Measurements from ENCODE around the gene BAZ2B.
"Not testable (repeated sequence)": the region's sequence is repeated elsewhere in the genome, so short reads cannot be mapped to it uniquely, and the experiment has no call there.

The BAZ2B gene

DNA sequence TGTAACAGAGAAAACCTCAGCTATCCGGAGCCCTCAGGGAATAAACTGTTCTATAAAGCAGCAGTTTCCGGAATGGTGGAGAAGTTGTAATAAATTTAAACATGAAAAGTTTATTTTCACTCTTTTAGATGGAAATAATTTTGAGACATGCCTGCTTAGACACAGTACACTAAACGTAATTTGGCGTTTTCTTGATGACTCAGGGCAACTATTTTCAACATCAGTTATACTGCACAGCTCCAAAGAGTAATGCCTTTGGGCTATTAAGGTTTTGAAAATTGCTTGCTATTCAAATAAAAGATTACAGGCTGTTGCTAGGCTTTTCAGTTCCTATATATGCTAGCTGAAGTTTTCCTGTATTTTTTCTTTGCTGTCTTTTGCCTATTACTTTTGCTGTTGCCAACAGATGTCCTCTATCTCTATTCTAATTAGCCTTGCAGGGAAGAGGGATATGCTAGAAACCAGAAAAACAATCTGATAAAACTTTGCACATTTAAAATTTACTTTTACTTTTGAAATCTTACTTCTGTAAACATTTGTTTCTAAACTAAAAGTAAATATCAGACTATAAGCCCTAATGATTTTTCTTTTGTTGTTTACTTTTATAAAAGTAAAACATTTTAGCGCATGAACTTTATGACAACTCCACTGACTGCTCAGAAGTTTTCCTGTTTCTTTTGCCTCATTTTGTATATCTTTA is 216.5 kb downstream of the BAZ2B start:
- no peak for DNase-seq

DNA sequence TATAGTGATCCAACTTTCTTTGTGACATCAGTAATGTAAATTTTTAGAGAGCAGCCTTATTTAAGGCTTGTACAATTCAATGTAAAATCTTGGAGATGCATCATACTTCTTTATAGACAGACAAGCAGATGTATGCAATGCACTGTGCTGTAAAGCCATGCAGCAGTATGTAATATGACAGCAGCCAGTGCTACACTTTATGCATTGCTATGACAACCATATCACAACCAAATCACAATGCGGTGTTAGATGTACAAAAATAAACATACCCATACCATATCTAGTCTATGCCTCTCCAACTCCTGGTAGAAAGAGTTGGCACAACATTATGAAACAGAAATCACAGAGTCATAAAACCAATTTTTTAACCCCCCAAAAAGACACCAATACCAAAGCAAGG is 219.5 kb downstream of the BAZ2B start:
- peak; percentile 31 for DNase-seq

DNA sequence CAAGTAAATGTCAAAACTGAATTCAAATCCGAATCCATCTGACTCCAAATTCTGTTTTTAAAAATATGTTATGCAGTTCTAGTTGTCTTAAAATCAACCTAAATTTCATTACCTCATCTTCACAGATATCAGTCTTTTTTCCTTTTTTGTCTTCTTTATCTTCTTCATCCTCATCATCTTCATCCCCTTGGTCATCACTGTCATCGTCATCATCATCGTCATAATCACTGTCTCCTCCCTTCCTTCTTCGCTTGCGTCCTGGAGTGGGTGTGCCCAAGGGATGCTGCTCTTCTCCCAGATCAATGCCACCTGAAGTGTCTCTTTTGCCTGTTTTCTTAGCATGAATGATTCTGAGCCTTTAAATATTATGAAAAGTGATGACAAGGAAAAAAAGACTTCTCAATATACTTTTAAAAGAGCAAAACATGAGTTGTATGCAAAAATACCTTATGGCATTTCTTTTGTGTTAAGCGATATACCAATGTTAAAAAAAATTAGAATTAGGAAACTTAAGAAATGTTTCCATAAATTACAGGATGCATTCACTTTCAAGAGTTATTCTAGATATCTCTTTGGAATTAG is 233.8 kb downstream of the BAZ2B start:
- no peak for DNase-seq

DNA sequence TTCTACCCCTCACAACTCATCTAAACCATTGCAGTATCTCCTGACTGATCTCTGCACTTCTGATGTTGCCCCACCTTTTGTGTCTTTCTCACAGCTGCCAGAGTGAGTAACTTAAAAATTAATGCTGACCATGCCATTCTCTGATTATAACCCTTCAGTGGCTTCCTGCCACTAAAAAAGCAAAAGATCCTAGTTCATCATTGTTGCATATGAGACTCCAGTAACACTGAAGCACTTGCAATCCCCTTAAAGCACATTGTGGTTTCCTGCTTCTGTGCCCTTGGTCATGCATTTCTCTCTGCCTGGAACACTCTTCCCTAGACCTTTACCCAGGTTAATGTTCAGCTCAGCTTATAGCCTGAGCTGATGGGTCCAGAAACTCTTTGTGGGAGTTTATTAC is 234.8 kb downstream of the BAZ2B start:
- DNase-seq, result no peak

DNA sequence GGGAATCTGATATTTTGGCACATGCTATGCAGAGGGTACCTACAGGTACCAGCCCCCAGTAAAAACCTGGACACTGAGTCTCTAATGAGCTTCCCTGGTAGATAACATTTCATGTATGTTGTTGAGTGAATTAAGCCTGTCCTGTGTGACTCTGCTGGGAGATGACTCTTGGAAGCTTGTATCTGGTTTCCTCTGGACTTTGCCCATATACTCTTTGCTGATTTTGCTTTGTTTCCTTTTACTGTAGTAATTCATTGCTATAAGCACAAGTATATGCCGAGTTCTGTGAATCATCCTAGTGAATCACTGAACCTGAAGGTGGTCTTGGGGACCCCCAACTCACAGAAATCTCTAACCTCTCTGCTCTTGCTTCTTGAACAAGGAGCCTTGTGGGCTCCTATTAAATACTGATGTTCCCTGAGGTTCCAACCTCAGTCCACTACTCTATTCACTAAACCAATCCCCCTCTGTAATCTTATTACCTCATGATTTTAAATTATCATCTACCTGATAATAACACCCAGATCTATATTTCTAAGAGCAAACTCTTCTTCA is 235.6 kb downstream of the BAZ2B start:
- no peak for DNase-seq

DNA sequence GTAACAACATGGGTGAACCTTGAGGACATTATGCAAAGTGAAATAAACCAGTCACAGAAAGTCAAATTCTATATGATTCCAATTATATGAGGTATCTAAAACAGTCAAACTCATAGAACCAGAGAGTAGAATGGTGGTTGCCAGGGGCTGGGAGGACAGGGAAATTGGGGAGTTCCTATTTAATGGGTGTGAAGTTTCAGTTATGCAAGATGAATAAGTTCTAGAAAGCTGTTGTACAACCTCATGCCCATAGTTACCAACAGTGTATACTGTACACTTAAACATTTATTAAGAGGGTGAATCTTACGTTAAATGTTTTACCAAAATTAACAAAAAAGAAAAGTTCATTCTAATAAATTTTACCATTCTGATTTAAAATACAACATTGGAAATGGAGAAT is 237.2 kb downstream of the BAZ2B start:
- DNase-seq, result no peak

DNA sequence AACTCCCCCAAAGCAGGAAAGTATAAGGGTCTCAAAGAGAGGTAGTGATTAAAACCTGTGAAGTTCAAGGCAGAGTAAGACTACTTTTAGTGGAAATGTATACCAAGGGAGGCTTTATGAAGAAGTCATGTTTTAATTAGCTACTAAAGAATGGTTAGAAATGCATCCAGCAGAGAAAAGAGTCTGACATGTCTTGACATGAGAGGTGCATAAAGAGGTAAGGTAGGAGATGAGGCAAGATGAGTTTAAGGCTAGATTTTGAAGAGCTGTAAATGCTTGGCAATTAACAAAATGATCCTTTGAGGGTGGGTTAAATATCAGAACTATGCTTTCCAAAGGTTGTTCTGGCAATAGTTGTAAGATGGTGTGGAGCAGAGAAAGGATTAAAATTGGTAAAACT is 241.1 kb downstream of the BAZ2B start:
- no peak for DNase-seq

DNA sequence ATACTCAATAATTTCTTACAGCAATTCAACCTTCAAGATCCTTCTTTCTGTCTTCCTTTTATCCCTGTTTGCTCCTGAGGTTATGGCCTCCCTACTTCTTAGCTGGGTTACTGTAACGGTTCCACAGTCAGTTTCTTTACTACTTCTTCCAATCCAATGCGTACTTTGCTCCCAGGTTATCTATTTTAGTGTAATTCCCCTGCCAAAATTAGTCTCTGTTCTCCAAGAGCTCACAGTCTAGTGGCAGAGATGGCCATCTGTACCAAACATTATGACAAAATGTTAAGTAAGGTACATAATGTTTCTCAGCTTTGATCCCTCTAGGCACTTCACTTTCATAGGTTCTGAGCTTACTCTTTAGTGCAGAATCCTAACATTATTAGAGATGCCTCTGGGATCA is 244.8 kb downstream of the BAZ2B start:
- DNase-seq, result no peak

- no peak for DNase-seq
Observed at GRCh38 chr2:159366538-159366937, 249.8 kb downstream of the BAZ2B start.

- no peak for DNase-seq
Observed at GRCh38 chr2:159362816-159363251, 253.5 kb downstream of the BAZ2B start.

- no peak for DNase-seq
Observed at GRCh38 chr2:159362094-159362493, 254.3 kb downstream of the BAZ2B start.

GRCh38 chr2:159361603-159362002 is 254.7 kb downstream of the BAZ2B start:
- DNase-seq, result not testable (repeated sequence)

GRCh38 chr2:159356053-159356554 is 260.2 kb downstream of the BAZ2B start:
- no peak for DNase-seq

DNA sequence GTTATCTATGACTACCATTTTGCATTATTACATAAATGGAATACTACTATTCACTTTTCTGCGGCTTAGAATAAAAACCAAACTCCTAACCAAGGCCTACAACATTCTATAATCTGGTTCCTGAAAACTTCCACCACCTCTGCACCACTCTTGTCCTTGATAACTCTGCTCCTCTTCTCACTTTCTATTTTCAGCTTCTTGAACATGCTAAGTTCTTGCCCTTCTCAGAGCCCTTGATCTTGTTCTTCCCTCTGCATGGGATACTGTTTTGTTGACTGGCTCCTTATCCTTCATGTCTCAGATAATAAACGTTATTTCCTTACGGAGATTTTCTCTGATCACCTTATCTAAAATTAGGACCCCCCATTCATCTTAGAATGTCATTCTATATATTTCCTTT is 264.4 kb downstream of the BAZ2B start:
- no peak for DNase-seq

GRCh38 chr2:159349674-159350299 is 266.6 kb downstream of the BAZ2B start:
- DNase-seq, result no peak

GRCh38 chr2:159326569-159327255 is 289.6 kb downstream of the BAZ2B start:
- no peak for DNase-seq

- peak; percentile 32 for DNase-seq
Observed at GRCh38 chr2:159322419-159322818, 293.9 kb downstream of the BAZ2B start.

DNA sequence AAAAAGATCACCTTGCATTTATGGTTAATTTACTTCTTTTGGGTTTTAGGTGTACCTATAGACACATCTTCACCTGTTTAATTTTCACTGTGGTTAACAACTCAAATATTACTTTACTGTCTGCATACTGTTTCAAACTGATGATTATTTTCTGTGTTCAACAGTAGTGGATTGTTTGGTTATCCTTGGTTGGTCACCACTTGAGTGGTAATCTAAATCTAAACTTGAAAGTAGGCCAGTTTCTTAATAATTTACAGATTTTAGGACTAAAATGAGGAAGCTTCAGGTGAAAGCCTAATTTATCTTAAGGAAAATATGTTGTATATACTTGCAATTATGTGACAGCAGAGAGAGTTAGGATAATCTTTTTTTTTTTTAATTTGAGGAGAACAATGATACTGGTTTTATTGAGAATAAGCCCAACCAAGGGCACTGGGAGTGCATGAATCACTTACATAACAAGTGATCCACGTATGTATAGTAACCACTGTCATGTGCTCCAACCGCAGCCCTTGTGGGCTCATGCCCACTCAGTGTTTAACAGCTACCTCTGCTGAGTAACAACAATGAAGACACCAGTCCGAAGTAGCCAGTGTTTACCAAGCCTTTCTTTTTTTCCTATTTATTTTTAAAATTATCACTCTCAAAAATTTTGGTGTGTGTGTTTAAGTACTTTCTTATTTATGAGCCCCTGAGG is 298.8 kb downstream of the BAZ2B start:
- no peak for DNase-seq

DNA sequence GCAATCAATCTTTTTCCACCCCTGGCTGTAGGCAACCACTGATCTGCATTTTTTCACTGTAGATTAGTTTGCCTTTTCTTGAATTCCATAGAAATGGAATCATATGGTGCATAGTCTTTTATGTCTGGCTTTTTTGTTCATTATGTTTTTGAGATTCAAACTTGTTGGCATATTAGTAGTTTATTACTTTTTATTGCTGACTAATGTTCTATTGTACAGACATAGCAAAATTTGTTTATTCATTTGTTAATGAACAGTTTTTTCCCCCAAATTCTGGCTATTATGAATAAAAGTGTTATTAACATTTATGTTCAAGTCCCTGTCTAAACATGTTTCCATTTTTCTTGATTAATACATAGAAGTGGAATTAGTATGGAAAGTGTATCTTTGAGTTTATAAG is 308.4 kb downstream of the BAZ2B start:
- no peak for DNase-seq

GRCh38 chr2:159300586-159300985 is 315.8 kb downstream of the BAZ2B start:
- no peak for DNase-seq

DNA sequence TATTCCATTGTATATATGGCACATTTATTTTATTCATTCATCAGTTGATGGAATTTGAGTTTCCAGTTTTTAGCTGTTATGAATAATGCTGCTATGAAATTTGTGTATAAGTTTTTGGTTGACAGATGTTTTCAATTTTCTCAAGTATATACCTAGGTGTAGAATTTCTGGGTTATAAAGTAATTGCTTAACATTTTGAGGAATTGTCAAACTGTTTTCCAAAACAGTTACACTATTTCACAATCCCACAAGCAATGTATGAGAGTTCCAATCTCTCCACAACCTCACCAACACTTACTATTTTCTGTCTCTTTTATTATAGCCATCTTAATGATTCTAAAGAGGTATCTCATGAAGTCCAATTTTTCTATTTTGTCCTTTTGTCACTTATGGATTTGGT is 317.4 kb downstream of the BAZ2B start:
- no peak for DNase-seq

DNA sequence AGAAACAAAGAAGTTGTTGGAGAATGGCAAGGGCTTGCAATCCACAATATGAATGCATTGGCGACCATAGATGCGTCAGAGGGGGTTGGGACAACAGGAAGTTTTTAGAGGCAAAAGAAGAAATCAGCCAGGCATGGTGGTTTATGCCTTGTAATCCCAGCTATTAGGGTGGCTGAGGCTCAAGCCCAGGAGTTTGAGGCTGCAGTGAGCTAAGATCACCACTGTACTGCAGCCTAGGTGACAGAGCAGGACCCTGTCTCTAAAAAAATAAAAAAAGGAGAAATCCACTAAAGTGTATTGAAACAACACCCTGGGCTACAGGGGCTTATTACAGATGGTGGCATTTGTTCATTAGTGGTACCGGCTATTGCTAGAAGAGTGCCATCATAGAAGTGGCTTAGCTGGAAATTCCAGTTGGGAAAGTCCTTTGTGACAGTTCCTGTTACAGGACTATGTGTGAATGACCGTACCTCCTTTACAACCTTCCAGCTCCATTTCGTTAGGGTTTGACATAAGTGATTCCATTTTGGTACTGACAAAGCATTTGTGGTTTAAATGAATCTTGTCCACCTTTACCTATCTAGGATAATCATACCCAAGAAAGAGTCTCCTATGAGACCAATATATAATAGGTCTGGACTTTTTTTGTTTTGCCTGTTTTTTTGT is 319.2 kb downstream of the BAZ2B start:
- peak; percentile 78 for DNase-seq

Data from DMS53 (cell line).